Activated CD4-positive, alpha-beta T cell treated with anti-CD3 and anti-CD28 coated beads for 24 hours (primary cell): Measurements from ENCODE around the gene FAM131C.
"Not testable (repeated sequence)": the region's sequence is repeated elsewhere in the genome, so short reads cannot be mapped to it uniquely, and the experiment has no call there.

ENCODE experiments used
- DNase-seq, 2 donors: peaks; one replicate each; pipeline ENCODE4 v3.0.0-alpha.2; 2020; ENCODE audit warnings: low read depth in 2 of 2

The FAM131C gene, protein sequence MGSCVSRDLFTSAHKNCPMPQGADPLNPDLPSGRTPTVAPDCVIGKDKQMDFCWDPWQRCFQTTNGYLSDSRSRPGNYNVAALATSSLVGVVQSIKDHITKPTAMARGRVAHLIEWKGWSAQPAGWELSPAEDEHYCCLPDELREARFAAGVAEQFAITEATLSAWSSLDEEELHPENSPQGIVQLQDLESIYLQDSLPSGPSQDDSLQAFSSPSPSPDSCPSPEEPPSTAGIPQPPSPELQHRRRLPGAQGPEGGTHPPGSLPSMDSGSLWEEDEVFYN

DNA sequence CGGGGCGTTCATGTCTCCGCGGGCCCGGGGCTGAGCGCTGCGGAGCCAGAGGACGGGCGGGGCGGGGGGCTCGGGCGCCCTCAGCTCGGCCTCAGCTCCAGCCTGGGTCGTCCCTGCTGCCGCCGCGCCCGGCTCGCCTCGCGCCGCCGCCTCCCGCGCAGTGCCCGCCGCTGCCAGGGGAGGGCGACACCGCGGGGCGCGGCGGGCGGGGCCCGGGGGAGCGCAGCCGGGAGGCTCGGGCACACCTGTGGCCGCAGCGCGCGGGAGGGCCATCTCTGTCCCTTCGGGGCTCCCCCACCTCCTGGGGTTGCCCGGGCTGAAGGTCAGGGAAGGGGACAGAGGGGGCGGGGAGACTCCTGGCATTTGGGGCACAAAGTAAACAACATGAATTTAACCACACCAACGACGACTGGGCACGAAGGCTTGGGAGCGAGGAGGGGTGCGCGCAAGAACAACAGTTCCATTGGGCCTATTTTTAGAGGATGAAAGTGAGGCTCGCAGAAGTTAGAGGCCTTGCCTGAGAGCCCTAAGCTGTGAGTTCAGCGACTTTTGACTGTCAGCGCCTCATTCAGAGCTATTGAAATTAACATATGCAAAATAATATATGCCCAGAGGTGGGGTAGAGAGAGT lies at the start of gene FAM131C:
Gene FAM131C (minus strand): TSS at position 162 of the 630 bp plus-strand sequence. CDS start 209 bp downstream, outside the sequence.
- peak; percentile 16 to 32 for DNase-seq

DNA sequence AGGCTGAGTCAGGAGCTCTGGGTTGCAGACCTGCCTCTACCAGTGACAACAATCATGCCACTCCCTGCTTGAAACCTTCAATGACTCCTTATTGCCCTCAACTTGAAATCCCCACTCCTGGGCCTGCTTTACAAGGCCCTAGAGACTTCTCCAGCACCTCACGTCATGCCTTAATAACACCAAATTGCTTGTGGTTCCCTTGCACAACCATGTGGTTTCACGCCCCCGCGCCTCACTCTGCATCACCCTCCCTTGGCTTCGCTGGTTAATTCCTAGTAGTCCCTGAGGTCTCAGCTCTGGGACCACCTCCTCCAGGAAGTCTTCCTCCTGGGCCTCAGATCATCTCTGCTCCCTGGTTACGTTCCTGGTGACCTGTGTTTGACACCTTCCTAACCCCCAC lies 49.5 kb upstream of the FAM131C start:
- DNase-seq, result peak in 1 of 2 donors; percentile 27

DNA sequence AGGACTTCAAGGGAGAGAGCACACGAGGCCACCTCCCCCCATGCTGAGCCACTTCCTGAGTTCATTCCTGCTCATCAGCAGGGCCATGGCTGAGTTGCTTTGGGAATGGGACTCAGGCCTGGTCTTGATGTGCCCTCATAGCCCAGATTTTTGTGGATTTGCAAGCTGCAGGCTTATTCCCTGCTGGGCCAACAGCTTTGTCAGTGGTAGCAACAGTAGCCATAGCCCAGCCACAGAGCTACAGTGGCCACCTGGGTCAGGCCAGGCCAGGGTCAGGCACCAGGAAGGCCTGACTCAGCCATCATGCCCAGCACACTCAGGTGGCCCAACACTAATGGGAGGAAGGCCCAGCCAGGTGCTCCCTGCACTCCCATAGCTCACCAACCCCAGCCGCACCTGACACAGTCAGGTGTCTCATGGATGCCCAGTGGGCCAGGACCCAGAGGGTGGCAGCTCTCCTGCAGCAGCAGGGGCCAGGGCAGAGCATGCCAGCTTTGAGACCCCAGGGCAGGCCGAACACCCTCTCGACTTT lies 49.0 kb upstream of the FAM131C start:
- DNase-seq, result no peak

DNA sequence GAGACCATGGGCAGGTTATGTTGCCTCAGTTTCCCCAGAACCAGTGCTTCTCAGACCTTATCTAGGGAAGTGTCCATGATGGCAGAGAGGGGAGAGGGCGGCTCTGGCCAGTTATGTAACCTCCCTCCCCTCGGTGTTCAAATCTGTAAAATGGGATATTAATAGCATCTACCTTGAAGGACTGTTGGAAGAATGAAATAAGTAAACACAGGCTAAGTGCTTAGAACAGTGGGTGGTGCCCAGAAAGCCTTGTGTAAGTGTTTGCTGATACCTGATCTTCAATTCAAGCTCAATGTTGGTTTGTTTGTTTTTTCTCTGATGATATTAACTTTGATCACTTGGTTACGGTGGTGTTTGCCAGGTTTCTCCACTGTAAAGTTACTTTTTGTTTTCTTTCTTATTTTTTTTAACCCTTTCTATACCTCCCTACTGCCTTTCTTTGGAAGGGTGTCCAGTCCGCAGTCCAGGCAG lies 47.5 kb upstream of the FAM131C start:
- DNase-seq, result no peak

DNA sequence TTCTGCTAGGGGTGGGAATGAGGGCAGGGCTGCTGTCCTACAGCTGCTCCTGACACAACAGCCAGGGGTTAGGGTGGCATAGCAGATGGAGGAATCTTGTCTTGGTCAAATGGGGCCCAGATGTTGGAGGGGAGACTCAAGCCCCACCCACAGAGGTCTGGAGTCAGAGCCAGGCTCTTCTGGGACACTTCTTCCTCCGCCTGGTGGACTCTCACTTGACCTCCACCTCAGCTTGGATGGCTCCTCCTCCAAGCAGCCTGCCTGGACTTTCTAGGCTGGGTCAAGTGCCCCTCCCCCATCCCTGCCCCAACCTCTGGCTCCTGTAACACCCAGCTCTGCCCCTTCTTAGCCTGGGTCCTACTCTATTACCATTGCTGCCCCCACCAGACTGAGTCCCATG lies 47.0 kb upstream of the FAM131C start:
- DNase-seq, result no peak

DNA sequence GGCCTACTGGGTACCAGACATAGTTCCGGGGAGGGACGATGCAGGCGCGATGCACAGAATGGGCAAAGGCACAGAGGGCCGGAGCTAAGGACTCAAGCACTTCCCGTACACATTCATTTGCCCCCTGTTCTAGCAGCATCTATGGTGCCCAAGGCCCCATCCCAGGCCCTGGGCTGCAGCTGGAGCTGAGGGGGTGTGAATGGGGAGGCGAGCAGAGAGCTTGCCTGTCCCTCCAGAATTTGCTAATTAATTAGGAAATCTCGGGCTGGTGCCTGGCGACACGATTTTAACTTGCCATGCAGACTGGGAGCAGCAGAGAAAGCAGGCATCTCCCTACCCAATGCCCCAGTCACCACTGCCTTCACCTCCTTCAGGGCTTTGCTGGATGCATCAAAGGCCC lies 46.5 kb upstream of the FAM131C start:
- DNase-seq, result no peak

DNA sequence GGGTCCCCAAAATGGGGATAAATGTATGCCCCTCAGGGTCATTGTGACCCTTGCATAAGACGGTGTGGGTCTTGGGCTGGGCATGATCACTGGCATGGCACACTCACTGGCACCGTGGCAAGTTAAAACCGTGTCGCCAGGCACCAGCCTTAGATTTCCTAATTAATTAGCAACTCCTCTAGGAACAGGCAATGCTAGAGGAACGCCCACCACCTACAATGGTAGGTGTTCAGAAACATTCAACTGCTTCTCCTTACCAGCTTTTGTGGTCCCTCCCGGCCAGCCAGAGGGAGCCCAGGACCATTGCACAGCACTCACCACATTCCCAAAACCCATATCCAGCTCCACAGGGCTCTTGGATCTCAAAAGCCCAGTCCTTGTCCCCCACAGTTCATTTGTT lies 46.1 kb upstream of the FAM131C start:
- no peak for DNase-seq

DNA sequence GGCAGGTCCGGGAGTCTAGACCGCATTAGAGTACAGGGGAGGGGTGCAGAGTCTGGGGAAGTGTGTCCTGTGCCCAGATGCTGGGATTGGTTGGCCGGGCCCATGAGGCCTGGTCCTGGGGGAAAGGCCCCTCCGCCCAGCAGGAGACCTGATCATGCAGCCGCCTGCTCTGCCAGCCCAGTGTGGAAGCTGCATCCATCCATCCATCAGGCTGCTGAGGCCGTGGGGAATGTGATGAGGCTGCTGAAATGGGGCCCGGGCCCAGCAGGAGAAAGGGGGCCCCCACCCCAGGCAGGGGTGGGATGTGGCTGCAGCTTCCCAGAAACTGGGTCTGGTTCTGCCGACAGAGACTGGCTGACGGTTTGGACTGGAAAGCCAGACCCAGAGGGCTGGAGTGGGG lies 45.3 kb upstream of the FAM131C start:
- no peak for DNase-seq

DNA sequence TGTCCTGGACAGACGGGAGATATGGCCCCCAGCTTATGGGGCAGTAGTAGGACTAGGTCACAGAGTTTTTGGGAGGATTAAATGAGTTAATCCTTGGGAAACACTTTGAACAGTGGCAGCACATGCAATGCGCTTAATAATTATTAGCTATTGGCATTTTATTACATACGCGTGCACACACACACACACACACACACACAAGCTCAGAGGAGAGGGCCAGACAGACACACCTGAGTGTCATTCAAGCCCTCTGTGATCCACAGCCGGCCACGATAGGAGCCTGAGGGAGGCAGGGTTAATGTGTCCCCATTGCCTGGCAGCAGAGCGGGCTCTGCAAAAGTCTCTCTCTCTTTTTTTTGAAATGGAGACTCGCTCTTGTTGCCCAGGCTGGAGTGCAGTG lies 44.5 kb upstream of the FAM131C start:
- DNase-seq, result no peak

DNA sequence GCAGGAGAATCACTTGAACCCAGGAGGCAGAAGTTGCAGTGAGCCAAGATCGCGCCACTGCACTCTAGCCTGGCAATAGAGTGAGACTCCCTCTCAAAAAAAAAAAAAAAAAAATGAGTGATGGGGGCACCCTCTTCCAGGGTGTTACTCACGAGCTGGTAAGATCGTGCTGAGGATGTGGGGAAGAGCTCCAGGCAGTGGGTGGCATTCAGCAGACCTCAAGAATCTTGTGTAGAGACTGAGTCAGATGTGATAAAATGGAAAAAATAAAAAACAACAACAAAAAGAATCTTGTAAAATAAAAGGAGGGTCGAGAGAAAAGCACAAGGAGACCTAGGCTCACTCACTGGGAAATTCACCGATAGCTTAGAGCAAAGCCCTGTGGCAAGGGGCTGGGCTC lies 43.9 kb upstream of the FAM131C start:
- no peak for DNase-seq

DNA sequence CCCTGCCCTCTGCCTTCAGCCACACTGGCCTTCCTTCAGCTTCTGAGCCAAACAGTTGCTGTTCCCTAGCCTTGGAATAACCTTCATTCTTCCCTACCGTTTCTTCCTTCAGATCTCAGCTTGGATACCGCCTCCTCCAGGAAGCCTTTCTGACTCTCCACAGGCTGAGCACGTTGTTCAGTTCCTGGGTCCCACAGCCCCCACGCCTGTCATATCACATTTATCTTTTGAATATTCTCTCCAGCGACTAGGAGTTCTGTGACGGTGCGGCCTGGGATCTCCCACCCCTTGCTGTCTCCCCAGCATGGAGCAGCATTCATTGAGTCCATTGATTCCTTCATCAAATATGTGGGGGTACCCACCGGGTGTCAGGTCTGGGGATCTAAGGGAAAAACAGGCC lies 43.2 kb upstream of the FAM131C start:
- DNase-seq, result no peak

DNA sequence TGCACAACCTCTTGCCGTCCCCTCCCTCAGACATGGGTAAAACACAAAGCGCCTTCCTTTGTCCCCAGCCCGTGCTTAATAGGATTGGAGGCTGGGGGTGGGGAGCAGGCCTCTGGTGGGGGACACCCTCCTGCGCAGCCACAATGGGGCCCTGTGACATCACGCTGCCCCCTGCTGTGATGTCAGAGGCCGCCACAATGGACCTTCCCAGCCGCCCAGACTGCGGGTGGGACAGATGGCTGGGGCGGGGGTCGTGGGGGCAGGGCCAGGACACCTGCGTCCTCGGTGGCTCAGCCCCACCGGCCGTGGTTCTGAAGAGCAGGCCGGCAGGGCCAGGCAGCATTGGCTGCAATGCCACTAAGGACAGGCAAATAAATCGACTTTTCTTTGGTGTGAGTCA lies 42.6 kb upstream of the FAM131C start:
- DNase-seq, result no peak

DNA sequence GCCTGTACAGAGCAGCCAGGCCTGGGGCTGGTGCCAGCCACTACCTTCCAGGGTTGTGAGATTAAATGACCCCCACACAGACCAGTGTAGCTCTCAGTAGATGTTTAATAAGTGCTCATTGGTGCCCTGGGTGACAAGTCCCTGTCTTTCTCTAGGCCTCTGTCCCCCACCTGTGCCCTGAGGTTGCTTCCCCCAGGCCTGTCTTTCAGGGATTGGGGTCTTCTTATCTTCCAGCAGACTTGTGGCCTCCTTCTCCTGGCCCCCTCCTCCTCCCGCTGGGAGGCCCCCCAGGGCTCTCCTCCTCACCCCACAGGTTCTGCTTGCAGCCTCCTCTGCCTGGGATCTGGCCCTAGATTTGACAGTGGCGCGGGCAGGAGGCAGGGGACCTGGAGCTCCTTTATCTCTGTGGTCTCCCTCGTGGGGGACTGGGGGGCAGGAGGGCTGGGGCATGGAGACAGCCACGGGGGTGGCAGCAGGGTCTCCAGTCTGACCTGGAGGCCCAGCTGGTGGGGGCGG lies 42.1 kb upstream of the FAM131C start:
- DNase-seq, result no peak

DNA sequence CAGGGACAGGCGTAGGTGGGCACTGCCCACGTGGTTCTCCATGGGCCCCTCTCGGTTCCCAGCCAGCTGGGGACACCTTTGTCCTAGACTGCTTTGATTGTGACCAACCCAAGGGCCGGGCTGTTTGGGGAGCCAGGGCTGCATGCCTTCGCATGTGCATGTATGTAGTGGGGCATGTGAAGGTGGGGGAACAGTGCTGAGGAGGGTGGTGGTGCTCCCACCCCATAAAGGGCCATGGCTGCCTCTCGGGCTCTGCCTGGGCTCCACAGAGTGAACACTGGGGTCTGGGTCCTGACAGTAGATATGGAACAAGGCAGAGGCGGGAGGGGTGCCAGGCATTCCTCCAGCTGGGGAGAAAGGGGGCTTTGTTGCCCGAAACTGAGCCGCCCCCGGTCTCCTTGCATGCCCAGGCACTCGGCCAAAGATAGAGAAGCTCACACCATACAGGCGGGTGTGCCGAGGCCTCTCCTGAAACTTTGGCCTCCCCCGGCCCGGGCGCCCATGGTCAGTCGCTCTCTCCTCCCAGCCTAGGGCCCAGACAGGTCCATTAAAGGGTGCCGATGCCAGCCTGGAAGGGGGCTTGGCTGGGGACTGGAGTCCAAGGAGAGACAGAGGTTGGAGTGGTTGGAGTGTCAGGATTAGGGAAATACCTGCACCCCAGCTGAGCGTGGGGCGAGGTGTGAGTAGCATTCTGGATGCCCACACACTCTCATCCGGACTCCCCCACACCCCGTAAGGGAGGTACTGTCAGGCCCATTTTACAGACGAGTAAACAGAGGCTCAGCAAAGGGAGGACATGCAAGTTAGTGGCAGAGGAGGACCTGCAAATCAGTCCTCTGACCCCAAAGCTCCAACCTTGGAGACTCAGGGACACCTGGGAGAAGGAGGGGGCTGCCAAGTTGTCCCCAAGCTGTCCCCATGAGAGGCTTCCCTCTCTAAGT lies 41.3 kb upstream of the FAM131C start:
- DNase-seq, result no peak

DNA sequence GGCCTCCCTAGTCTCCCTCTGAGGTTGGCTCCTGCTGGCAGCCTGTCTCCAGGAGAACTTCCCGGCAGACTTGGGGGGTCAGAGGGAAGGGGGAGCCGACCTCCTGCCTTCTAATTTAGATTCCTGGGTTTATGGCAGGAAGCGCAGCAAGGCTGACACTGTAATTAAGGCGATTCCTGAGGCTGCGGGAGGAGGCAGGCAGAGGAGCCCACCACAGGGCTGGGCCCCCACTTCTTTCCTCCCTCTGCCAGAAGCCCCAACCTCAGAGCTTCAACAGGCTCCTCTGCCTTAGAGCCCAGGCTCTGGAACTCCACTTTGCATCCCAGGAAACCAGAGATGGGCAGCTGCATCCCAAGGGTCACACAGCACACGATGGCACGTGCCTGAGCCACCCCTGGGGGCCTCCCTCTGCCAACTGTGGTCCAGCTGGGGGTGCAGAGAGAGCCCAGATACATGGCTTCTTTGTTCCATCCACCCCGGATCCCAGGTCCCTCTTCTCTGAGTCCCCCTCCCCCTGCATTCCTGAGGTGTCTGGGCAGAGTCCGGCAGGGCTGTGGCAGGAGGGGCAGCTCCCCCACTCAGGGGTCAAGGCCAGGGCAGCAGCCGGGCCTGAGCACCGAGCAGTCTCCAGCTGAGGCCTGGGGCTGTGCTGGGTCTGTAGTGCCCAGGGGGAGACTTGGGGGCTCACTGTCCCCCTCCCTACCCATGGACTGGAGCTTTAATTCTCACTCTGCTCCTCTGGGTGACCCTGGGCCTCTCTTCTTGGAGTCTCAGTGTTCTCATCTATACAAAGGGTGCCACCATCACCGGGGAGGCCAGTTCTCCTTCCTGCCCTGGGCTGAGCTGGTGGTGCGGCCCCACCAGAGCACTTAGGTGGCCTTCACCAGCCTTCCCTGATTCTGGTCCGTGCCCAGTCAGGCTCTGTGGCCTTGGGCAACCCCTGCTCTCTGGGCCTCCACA lies 39.4 kb upstream of the FAM131C start:
- DNase-seq, result no peak

DNA sequence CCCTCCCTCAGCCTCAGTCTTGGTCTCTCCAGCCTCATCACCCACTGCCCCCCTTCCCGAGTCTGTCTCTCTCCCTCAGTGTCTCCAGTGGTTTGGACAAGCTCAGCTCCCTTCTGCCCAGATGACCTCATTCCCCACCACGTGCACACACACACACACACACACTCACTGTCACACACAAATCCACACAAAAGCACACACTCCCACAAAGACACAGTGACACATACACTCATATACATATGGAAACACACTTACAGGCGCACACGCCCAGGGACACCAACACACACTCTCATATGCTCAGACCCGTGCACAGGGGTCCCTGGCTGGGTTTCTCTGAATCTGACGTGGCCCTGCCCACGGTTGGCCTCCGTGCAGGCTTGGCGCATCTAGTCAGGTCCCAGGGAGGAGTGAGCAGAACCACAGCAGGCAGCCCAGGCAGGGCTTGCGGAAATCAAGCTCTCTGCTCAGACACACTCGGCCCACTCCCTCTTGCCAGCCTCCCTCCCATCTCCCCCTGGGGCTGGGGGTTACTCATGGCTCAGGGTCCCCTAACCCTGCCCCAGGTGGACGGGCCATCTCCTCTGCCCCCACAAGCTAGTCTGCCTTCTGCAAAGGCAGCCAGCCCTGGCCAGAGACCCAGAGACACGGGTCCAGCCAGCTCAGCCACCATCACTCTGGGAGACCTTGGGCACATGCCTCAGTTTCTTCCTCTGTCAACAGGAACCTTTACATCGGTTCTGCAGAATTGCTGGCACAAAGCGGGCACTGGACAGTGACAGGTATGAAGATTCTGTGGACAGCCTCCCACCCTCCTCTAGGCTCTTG lies 38.5 kb upstream of the FAM131C start:
- no peak for DNase-seq

DNA sequence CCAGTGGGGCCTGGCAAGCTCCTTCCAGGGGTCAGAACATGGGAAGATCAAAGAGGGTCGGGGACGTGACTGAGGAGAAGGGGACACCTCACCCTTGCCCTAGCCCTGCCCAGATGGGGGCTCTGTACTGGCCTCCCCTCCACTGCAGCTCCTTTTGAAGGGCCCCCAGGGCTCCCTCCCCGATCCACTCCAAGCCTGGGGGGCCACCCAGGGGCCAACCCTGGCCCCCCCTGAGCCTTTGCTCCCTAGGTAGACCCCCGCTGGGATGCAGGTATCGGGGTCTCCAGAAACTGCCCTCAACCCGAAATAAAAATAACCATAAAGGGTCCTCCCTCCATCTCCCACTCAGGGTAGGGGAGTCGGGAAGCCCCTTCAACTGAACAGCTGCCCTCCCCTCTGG lies 37.4 kb upstream of the FAM131C start:
- no peak for DNase-seq

DNA sequence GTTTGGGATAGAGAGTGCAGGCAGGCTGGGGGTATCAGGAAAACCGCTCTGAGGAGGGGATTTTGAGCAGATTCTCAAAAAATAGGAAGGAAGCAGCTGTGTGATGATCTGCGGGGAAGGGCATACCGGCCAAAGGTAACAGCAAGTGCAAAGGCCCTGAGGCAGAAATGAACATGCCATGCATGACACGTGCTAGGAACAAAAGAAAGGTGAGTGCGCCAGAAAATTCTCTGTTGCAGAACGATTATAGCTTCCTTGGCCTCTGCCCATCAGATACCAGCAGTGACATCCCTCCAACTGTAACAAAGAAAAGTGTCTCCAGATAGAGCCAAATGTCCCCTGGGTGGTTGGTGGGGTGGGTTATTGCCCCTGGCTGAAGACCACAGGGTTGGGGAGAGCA lies 37.0 kb upstream of the FAM131C start:
- DNase-seq, result no peak

DNA sequence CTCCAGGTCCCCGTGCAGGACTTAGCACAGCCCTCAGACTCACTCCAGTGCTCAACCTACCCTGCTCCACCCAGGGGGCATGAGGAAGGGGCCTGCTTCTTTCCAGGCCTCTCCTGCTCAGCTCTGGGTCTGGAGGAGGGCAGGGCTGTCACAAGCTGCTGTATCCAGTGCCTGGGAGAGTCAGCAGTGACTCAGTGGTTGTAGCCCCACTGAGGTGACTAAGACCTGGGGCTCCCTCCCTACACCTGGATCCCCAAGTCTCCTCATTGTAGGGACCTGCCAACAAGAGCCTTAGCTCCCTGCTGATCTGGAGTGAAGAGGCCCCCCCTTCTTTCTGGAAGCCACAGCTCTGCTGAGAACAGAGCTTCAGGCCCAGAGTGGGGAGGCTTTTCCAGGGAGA lies 36.1 kb upstream of the FAM131C start:
- DNase-seq, result no peak

DNA sequence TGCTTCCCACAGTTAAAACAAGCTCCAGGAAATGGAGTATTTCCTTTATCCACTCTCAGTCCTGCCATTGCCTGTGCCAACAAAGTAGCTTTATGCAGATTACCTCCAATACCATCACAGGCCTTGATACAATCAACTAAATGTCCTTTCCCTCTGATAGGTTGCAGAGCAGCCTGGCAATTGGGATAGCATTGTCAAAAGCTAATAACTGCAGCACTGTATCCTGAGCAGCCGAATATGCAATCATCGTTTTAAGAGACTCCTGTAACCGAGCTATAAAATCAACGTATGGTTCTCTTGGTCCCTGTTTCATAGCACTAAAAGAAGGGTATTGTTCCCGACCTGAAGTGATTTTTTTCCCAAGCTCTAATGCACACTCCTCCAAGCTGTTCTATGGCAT lies 33.6 kb upstream of the FAM131C start:
- DNase-seq, result not testable (repeated sequence)
